Middle frontal gyrus (tissue), 1 donor: ENCODE measurements around the gene BYSL.
A peak's percentile ranks its signal among the peaks of the same experiment; 100 is the strongest.
"Not testable (repeated sequence)": the region's sequence is repeated elsewhere in the genome, so short reads cannot be mapped to it uniquely, and the experiment has no call there.

Experiments
- DNase-seq: peaks from one replicate; pipeline ENCODE4 v3.0.0-alpha.2; 2015; ENCODE audit warnings: low spot score; ENCODE audit errors: extremely low spot score

Gene BYSL

GRCh38 chr6:41941280-41942066 is 20.2 kb downstream of the BYSL start, which contains the start of gene CCND3:
Gene CCND3 (minus strand): TSS chr6:41941808. CDS start chr6:41941649, 159 bp downstream.
- peak; percentile 85 for DNase-seq

DNA sequence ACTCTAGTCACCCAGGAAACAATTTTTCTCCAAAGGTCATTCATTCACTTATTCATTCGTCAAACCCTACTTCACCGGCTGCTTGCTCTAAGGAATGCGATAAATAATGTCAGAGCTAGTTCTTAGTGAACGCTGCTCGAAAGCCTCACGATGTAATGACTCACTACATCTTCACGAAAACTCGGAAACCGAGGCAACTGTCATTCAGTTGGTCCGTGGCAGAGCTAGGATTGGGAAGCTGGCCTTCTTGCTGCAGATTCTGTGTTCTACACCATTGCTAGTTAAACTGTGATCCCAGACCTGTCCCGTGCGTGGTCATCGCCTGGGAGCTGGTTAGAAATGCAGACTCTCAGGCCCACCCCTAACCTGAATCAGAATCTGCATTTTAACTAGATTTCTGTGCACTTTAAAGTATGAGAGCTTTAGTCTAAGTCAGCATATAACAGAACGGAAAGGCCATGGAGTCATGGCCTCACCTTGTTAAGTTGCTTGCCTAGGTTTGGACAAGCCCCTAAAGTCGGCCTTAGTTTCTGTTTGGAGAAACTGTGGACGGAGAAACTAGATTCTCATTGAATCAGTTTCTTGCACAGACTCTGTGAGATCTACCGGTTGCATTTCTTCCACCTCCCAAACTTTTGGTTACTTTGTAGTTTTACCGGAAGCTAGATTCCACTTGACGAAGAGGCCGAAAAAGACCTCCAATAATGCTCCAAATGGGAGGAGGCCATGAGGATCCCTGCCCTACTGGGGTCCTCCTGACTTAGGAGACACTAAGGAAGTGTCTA is 21.0 kb downstream of the BYSL start:
- no peak for DNase-seq

DNA sequence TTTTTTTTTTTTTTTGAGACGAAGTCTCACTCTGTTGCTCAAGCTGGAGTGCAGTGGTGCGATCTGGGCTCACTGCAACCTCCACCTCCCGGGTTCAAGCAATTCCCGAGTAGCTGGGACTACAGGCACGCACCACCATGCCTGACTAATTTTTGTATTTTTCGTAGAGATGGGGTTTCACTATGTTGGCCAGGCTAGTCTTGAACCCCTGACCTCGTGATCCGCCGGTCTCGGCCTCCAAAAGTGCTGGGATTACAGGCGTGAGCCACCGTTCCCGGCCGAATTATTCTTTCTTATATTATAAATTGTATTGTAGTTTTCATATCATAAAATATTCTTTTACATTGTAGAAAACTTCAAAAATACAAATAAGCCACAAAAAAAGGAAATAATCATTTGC is 21.6 kb downstream of the BYSL start:
- not testable (repeated sequence) for DNase-seq

DNA sequence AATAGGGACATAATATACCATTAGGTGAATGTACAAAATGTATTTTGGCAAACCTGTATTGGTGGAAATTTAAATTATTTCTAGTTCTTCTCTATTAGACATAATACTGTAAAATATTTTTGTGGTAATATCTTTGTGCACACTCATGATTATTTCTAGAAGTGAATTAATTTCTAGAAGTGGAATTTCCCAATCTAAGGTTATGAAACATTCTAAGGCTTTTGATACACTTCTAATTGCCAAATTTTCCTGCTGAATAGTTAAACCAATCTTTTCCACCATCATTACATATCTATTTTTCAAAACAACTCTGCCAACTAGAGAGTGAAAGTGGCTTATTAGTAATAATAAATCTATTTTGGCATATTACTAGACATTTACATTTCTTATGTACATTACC is 22.2 kb downstream of the BYSL start:
- no peak for DNase-seq

GRCh38 chr6:41947581-41948220 is 26.4 kb downstream of the BYSL start:
- DNase-seq: no peak

DNA sequence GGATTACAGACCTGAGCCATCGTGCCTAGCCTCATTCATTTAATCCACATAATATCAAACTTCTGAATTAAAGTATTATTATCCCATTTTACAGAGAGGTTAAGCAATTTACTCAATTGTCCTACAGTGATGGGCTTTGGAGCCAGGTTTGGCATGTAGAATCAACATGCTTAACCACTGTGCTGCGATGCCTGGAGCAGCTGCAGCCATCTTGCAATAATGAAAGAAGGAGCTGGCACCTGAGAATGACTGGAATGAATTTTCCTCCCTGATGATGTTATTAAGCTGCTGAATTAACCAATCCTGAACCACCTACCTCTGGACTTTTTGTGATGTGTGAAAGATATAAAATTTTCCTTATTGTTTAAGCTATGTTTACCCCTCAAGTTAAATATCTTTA is 33.4 kb downstream of the BYSL start:
- DNase-seq: no peak

DNA sequence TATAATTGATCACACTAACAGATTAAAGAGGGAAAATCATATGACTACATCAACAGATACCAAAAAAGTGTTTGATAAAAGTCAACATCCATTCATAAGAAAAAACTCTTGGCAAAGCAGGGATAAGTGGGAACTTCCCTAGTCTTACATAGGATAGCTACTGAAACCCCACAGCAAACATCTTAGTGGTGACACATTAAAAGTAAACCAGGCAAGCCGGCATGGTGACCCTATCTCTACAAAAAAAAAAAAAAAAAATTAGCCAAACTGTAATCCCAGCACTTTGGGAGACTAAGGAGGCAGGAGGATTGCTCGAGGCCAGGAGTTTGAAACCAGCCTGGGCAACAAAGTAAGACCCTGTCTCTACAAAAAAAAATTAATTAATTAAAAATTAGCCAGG is 34.1 kb downstream of the BYSL start:
- no peak for DNase-seq

GRCh38 chr6:41957117-41957516 is 35.8 kb downstream of the BYSL start:
- DNase-seq: no peak

GRCh38 chr6:41958022-41958856 is 36.9 kb downstream of the BYSL start:
- no peak for DNase-seq

GRCh38 chr6:41960028-41960427 is 38.7 kb downstream of the BYSL start:
- no peak for DNase-seq

- DNase-seq: no peak
Observed at GRCh38 chr6:41963371-41963770, 42.1 kb downstream of the BYSL start.

DNA sequence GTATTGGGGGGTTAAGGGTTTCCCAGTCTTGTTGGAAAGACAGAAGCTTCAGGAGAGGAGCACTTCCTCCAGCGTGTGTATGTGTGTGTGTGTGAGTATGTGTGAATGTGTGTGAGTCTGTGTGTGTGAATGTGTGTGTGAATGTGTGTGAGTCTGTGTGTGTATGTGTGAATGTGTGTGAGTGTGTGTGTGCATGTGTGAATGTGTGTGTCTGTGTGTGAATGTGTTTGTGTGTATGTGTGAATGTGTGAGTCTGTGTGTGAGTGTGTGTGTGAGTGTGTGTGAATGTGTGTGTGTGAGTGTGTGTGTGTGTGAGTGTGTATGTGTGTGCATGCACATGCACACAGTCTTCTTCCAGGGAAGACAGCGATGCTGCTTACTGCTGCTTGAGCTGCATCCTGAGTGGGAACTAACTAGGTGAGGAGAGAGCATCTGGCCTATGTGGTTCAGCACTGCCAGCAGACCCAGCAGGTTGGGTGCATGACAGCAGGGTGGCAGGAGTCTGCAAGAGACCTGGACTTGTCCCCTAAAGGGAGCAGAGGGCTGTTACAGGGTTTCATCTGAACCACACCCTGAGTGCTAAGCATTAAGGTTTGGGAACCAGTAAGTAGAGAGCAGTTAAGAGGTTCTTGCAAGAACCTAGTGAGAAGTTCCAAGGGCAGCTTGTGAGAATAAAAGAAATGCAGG is 43.0 kb downstream of the BYSL start:
- no peak for DNase-seq

DNA sequence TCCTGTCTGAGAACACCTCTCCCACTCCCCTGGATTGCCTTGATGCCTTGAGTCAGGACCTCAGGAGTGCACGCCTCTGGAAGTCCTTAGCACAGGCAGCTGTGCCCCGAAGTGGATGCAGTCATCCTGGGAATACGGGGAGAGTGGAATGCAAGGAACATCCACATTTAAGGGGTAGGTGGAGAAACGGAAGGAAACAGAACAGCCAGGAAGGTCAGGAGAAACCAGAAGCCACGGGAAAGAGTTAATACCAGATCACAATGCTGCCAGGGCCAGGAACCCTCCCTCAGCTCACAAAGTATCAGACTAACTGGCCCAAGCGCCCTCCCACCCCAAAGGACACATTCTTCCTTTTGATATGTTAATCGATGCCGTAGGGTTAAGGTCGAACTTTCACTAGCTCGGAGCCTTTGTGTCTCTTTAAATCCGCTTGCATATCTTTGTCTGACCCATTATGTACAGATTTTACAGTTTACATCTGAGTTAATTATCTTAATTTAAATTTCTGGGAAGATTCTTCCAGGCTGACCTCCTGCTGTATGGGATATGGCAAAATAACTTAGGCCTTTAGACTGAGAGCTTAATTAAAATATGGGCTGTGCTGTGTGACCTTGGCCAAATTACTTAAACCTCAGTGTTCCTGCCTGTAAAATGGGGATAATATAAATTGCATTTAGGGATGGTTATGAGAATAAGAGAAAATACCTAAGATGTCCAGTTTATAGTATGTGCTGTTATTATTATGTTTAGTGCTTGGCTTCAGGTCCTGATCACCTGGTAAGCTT is 44.3 kb downstream of the BYSL start:
- no peak for DNase-seq

DNA sequence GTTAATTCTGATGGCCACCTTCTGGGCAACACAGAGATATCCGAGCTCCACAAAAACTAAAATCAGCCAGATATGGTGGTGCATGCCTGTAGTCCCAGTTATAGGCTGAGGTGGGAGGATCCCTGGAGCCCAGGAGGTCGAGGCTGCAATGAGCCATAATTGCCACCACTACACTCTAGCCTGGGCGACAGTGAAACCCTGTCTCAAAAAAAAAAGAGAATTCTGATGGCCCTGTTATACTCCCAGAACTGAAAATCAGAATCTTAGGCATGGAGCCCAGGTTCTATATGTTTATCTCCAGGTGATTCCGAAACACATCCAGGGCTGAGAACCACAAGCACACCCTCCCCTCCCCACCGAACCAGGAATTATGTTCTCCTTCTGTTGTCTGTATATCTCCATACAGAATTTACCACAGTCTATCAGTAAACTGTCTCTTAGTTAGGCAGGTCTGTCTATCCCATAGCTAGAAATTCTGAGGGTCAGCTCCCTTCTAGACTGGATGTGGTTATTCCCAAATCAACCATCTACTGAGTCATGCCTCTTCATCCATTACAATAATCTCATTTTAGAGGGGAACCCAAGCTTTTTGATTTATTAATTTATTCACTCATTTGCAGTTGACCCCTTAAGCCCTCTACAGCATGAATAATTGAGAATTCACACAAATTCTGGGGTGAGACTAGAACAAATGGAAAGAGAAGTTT is 45.1 kb downstream of the BYSL start:
- no peak for DNase-seq

DNA sequence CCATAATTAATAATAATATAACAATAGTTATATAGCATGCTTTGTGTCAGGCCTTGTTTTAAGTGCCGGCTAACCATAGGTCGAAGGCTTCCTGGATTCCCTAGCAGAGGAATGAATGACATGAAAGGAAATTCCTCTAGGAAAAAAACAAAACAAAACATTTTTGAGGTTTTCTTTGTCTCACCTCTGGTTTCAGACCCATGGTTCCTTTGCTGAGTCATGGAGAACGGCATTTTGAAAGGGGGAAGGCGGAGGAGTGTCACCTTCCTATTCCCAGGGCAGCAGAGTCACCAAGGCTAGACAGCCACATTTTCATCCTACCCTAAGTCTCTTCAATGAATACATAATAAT is 45.6 kb downstream of the BYSL start:
- DNase-seq: no peak

GRCh38 chr6:41967312-41968287 is 46.3 kb downstream of the BYSL start:
- DNase-seq: no peak

GRCh38 chr6:41970436-41970846 is 49.1 kb downstream of the BYSL start:
- DNase-seq: no peak

GRCh38 chr6:41972826-41973225 is 51.5 kb downstream of the BYSL start:
- DNase-seq: no peak
